Glomerular endothelial cell (primary cell): Measurements from ENCODE around the gene LHFPL2. TPM values are rescaled to one million over a fixed set of nuclear protein-coding genes. Genes with fewer than 3 reads are reported as not detected.
"Not testable (repeated sequence)": the region's sequence is repeated elsewhere in the genome, so short reads cannot be mapped to it uniquely, and the experiment has no call there.

Experiments used
- DNase-seq: peaks from one replicate; pipeline ENCODE4 v3.0.0-alpha.2; 2011; ENCODE audit warnings: low read depth, low spot score; ENCODE audit errors: extremely low read depth
- total RNA-seq: library from RNA; depleted of rRNA; stranded (reverse); fragments of >200 nt; gene quantifications from 2 replicates; pipeline ENCODE4 v1.2.3, GENCODE V29; 2015

The LHFPL2 gene
- total RNA-seq, 1 donor from 2014 or later, result 65.3 TPM

- no peak for DNase-seq
Measured at GRCh38 chr5:78621291-78621738, 27.3 kb downstream of the LHFPL2 start.

GRCh38 chr5:78620119-78620518 lies 28.5 kb downstream of the LHFPL2 start:
- DNase-seq, result not testable (repeated sequence)

GRCh38 chr5:78618303-78618702 lies 30.3 kb downstream of the LHFPL2 start:
- no peak for DNase-seq

GRCh38 chr5:78615697-78616096 lies 32.9 kb downstream of the LHFPL2 start:
- no peak for DNase-seq

- no peak for DNase-seq
Measured at GRCh38 chr5:78614816-78615215, 33.8 kb downstream of the LHFPL2 start.

- no peak for DNase-seq
Measured at GRCh38 chr5:78613756-78614155, 34.8 kb downstream of the LHFPL2 start.

- no peak for DNase-seq
Measured at GRCh38 chr5:78613151-78613533, 35.4 kb downstream of the LHFPL2 start.

GRCh38 chr5:78612227-78613150 lies 36.1 kb downstream of the LHFPL2 start:
- DNase-seq, result no peak

GRCh38 chr5:78611126-78611605 lies 37.4 kb downstream of the LHFPL2 start:
- no peak for DNase-seq

- no peak for DNase-seq
Measured at GRCh38 chr5:78610636-78611035, 37.9 kb downstream of the LHFPL2 start.

- no peak for DNase-seq
Measured at GRCh38 chr5:78610163-78610583, 38.4 kb downstream of the LHFPL2 start.

GRCh38 chr5:78607864-78608263 lies 40.7 kb downstream of the LHFPL2 start:
- DNase-seq, result no peak

GRCh38 chr5:78606241-78606640 lies 42.3 kb downstream of the LHFPL2 start:
- DNase-seq, result no peak

GRCh38 chr5:78605611-78606010 lies 43.0 kb downstream of the LHFPL2 start:
- no peak for DNase-seq

GRCh38 chr5:78604689-78605285 lies 43.8 kb downstream of the LHFPL2 start:
- DNase-seq, result no peak

- DNase-seq, result no peak
Measured at GRCh38 chr5:78603636-78604175, 44.9 kb downstream of the LHFPL2 start.

- DNase-seq, result no peak
Measured at GRCh38 chr5:78602400-78602799, 46.2 kb downstream of the LHFPL2 start.

- DNase-seq, result no peak
Measured at GRCh38 chr5:78601559-78602314, 46.8 kb downstream of the LHFPL2 start.

- DNase-seq, result no peak
Measured at GRCh38 chr5:78600687-78601414, 47.7 kb downstream of the LHFPL2 start.

GRCh38 chr5:78598973-78599372 lies 49.6 kb downstream of the LHFPL2 start:
- no peak for DNase-seq
